Measurements from ENCODE around the gene LRG1. TPM values are rescaled to one million over a fixed set of nuclear protein-coding genes. Genes with fewer than 3 reads are reported as not detected.
"Not testable (repeated sequence)": the region's sequence is repeated elsewhere in the genome, so short reads cannot be mapped to it uniquely, and the experiment has no call there.

Gene LRG1
- total RNA-seq, 1 donor from 2014 or later = 1.2 TPM

DNA sequence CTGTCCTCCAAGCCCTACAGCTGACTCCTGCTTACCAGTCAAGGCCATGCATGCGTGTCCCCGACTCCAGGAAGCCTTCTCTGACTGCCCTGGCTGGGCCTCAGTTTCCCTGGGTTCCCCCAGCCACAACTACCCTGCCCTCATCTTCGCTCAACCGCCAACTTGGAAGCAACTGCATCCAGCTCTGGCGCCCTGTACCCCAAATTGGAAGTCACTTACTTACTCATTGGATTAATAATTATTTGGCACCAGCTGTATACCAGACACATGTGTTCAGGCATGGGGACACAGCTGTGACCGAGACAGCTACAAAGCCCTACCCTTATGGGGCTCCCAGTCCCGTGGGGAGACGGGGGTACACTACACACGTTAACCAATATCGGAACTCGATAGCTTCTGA is 30.6 kb upstream of the LRG1 start:
- Mint-ChIP-seq H3K4me1 (ENCODE audit: unreplicated experiment) (peaks cover 11% of the 10 kb centered on the region), H3K4me3 (no peak overlapping the region), H3K27me3 (no peaks in the 10 kb centered on the region), H3K27ac (no peak overlapping the region), H3K36me3 (no peaks in the 10 kb centered on the region), H3K9me3 (no peaks in the 10 kb centered on the region)
- no peak for DNase-seq (ENCODE audit: extremely low spot score, unreplicated experiment)
- TF ChIP-seq, protein P1, sequence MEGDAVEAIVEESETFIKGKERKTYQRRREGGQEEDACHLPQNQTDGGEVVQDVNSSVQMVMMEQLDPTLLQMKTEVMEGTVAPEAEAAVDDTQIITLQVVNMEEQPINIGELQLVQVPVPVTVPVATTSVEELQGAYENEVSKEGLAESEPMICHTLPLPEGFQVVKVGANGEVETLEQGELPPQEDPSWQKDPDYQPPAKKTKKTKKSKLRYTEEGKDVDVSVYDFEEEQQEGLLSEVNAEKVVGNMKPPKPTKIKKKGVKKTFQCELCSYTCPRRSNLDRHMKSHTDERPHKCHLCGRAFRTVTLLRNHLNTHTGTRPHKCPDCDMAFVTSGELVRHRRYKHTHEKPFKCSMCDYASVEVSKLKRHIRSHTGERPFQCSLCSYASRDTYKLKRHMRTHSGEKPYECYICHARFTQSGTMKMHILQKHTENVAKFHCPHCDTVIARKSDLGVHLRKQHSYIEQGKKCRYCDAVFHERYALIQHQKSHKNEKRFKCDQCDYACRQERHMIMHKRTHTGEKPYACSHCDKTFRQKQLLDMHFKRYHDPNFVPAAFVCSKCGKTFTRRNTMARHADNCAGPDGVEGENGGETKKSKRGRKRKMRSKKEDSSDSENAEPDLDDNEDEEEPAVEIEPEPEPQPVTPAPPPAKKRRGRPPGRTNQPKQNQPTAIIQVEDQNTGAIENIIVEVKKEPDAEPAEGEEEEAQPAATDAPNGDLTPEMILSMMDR (conservative IDR thresholded peaks at IDR 0.05) = no peak

DNA sequence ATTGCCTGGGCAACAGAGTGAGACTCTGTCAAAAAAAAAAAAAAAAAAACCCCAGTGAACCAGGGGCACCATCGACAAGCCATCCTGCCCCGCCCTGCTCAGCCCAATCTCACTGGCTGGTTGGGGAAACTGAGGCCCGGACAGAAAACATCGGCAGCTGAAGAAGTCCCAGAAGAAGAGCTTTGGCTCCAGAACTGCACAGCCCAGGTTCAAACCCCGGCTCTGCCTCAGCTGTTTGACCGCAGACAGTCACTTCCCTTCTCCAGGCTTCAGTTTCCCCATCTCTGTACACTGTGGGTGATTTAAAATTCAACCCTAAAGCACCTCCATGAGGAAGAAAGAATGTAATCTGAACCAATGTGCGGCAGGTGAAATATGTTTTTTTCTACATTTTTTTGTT is 29.1 kb upstream of the LRG1 start:
- no peaks in the 10 kb centered on the region for H3K9me3 Mint-ChIP-seq
- no peaks in the 10 kb centered on the region for H3K36me3 Mint-ChIP-seq
- no peak overlapping the region for H3K4me3 Mint-ChIP-seq
- no peak overlapping the region for H3K27ac Mint-ChIP-seq
- TF ChIP-seq, protein P1 (conservative IDR thresholded peaks at IDR 0.05) = no peak
- H3K4me1 Mint-ChIP-seq (ENCODE audit: unreplicated experiment) = peaks cover 7% of the 10 kb centered on the region
- DNase-seq (ENCODE audit: extremely low spot score, unreplicated experiment) = no peak
- no peaks in the 10 kb centered on the region for H3K27me3 Mint-ChIP-seq

DNA sequence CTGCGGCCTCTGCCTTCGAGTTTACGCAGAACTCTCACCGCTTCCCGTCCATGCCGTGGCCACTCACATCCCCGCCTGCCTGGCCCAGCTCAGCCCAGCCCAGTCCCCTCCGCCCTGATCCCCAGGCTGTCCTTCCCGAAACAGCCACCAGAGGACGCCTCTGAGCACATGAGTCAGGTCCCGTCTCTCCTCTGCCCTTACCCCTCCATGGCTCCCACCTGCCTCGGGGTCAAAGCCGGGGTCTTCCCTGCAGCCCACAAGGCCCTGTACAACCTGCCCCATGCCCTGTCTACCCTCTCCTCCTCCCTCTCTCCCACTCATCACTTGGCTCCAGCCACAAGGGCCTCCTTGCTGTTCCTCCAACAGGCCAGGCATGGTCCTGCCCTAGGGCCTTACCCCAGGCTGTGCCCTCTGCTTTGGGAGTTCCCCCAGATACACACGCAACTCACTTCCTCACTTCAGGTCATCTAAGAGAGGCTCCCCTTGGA is 27.8 kb upstream of the LRG1 start:
- H3K27me3 Mint-ChIP-seq = no peaks in the 10 kb centered on the region
- H3K9me3 Mint-ChIP-seq = no peaks in the 10 kb centered on the region
- no peak overlapping the region for H3K4me3 Mint-ChIP-seq
- H3K4me1 Mint-ChIP-seq (ENCODE audit: unreplicated experiment) = peaks cover 7% of the 10 kb centered on the region
- no peaks in the 10 kb centered on the region for H3K36me3 Mint-ChIP-seq
- TF ChIP-seq, protein P1 (conservative IDR thresholded peaks at IDR 0.05) = peak; percentile 85
- DNase-seq (ENCODE audit: extremely low spot score, unreplicated experiment) = no peak
- H3K27ac Mint-ChIP-seq = peak overlapping the region; percentile 9

GRCh38 chr19:4566402-4567051 is 26.7 kb upstream of the LRG1 start:
- Mint-ChIP-seq H3K27ac (no peak overlapping the region), H3K9me3 (no peaks in the 10 kb centered on the region), H3K27me3 (no peaks in the 10 kb centered on the region), H3K4me3 (no peak overlapping the region), H3K4me1 (ENCODE audit: unreplicated experiment) (peaks cover 7% of the 10 kb centered on the region), H3K36me3 (no peaks in the 10 kb centered on the region)
- TF ChIP-seq, protein P1 (conservative IDR thresholded peaks at IDR 0.05) = no peak
- DNase-seq (ENCODE audit: extremely low spot score, unreplicated experiment) = no peak

GRCh38 chr19:4563562-4563961 is 23.7 kb upstream of the LRG1 start:
- not testable (repeated sequence) for H3K27me3 Mint-ChIP-seq, H3K27ac Mint-ChIP-seq

GRCh38 chr19:4562085-4562484 is 22.2 kb upstream of the LRG1 start:
- H3K4me1 Mint-ChIP-seq (ENCODE audit: unreplicated experiment); H3K27me3 Mint-ChIP-seq; H3K9me3 Mint-ChIP-seq; H3K27ac Mint-ChIP-seq; H3K36me3 Mint-ChIP-seq; H3K4me3 Mint-ChIP-seq; DNase-seq (ENCODE audit: extremely low spot score, unreplicated experiment): not testable (repeated sequence)

More at GRCh38 chr19:4563562-4563961, 23.7 kb upstream of the LRG1 start:
- H3K36me3 Mint-ChIP-seq; DNase-seq (ENCODE audit: extremely low spot score, unreplicated experiment); H3K4me1 Mint-ChIP-seq (ENCODE audit: unreplicated experiment); H3K4me3 Mint-ChIP-seq; H3K9me3 Mint-ChIP-seq: not testable (repeated sequence)

Data from type B pancreatic cell (in vitro differentiated cells).